GM23338 (cell line): Measurements from ENCODE around the gene NFATC1. TPM values are rescaled to one million over a fixed set of nuclear protein-coding genes. Genes with fewer than 3 reads are reported as not detected.

Source experiments
- ATAC-seq: fragments of 200-7000 bp; cut with Tn5 transposase; 3 replicates; pipeline ENCODE4 v1.9.1; 2020
- DNase-seq: peaks from one replicate; pipeline ENCODE4 v3.0.0-alpha.2; 2015; ENCODE audit warnings: low spot score
- H2AFZ ChIP-seq: fragments of 200-600 bp; sonication (generic); 2 replicates; pipeline ENCODE4 v1.8.0; 2016; ENCODE audit warnings: antibody characterized with exemption, mild to moderate bottlenecking, moderate library complexity
- H3F3A ChIP-seq: fragments of 200-600 bp; sonication (generic); replicated peaks from 2 replicates; pipeline ENCODE4 v1.8.0; 2017; ENCODE audit warnings: antibody characterized with exemption, mixed run types, low read depth
- H3K27ac ChIP-seq: fragments of 200-600 bp; sonication (generic); 2 replicates; pipeline ENCODE4 v1.6.1; 2016; ENCODE audit warnings: low read depth
- H3K27me3 ChIP-seq: fragments of 200-600 bp; sonication (generic); 2 replicates; pipeline ENCODE4 v1.8.0; 2016; ENCODE audit warnings: mild to moderate bottlenecking, mixed run types, moderate library complexity; ENCODE audit not compliant: insufficient read depth
- H3K36me3 ChIP-seq: fragments of 200-600 bp; sonication (generic); 2 replicates; pipeline ENCODE4 v1.8.0; 2016; ENCODE audit warnings: mild to moderate bottlenecking; ENCODE audit not compliant: insufficient read depth
- H3K4me1 ChIP-seq: fragments of 200-600 bp; sonication (generic); 2 replicates; pipeline ENCODE4 v1.8.0; 2016; ENCODE audit warnings: mild to moderate bottlenecking, moderate library complexity; ENCODE audit not compliant: insufficient read depth
- H3K4me2 ChIP-seq: fragments of 200-600 bp; sonication (generic); 2 replicates; pipeline ENCODE4 v1.7.1; 2017; ENCODE audit warnings: mixed run types
- H3K4me3 ChIP-seq: fragments of 200-600 bp; sonication (generic); 2 replicates; pipeline ENCODE4 v1.6.1; 2016; ENCODE audit warnings: mixed run types
- H3K79me2 ChIP-seq: fragments of 200-600 bp; sonication (generic); replicated peaks from 2 replicates; pipeline ENCODE4 v1.8.0; 2017; ENCODE audit warnings: mild to moderate bottlenecking; ENCODE audit not compliant: insufficient read depth
- H3K9me2 ChIP-seq: fragments of 200-600 bp; sonication (generic); 2 replicates; pipeline ENCODE4 v1.8.0; 2017; ENCODE audit not compliant: insufficient read depth
- H4K20me1 ChIP-seq: fragments of 200-600 bp; sonication (generic); replicated peaks from 2 replicates; pipeline ENCODE4 v1.8.0; 2017; ENCODE audit warnings: mild to moderate bottlenecking; ENCODE audit not compliant: insufficient read depth
- H3K27ac Mint-ChIP-seq: 2 replicates; pipeline ENCODE4 v1.8.0; 2020; ENCODE audit warnings: inconsistent platforms, mild to moderate bottlenecking, moderate library complexity, mixed read lengths
- H3K27me3 Mint-ChIP-seq: 3 replicates; pipeline ENCODE4 v1.8.0; 2022; ENCODE audit warnings: low read depth, mild to moderate bottlenecking, moderate library complexity, mixed read lengths, inconsistent platforms; ENCODE audit not compliant: insufficient read depth, poor library complexity
- H3K36me3 Mint-ChIP-seq: 3 replicates; pipeline ENCODE4 v1.8.0; 2021; ENCODE audit warnings: low read depth, mild to moderate bottlenecking, inconsistent platforms, moderate library complexity, mixed read lengths
- H3K4me1 Mint-ChIP-seq: 3 replicates; pipeline ENCODE4 v1.8.0; 2020; ENCODE audit warnings: mild to moderate bottlenecking, inconsistent platforms, mixed read lengths
- H3K4me3 Mint-ChIP-seq: 3 replicates; pipeline ENCODE4 v1.8.0; 2021; ENCODE audit warnings: moderate library complexity, mild to moderate bottlenecking, inconsistent platforms, mixed read lengths
- H3K9me3 Mint-ChIP-seq: 3 replicates; pipeline ENCODE4 v1.8.0; 2020; ENCODE audit warnings: moderate library complexity, mild to moderate bottlenecking, inconsistent platforms, mixed read lengths
- CREB1 ChIP-seq: fragments of 250-450 bp; sonication (Bioruptor Pico); IDR thresholded peaks from 2 replicates; pipeline ENCODE4 v1.5.0; 2020; ENCODE audit warnings: low read depth, mild to moderate bottlenecking, moderate library complexity
- ETS1 ChIP-seq: IDR thresholded peaks from 2 replicates; pipeline ENCODE4 v1.6.1; 2016; ENCODE audit warnings: antibody characterized with exemption
- EZH2phosphoT487 ChIP-seq: fragments of 200-600 bp; sonication (generic); IDR thresholded peaks from one replicate; pipeline ENCODE4 v1.8.1; 2018; ENCODE audit warnings: antibody characterized with exemption; ENCODE audit not compliant: unreplicated experiment
- JUNB ChIP-seq: IDR thresholded peaks from one replicate; pipeline ENCODE4 v1.6.1; 2016; ENCODE audit warnings: antibody characterized with exemption; ENCODE audit not compliant: unreplicated experiment
- NANOG ChIP-seq: IDR thresholded peaks from 2 replicates; pipeline ENCODE4 v1.6.1; 2016; ENCODE audit warnings: antibody characterized with exemption, borderline replicate concordance
- POLR2AphosphoS5 ChIP-seq: IDR thresholded peaks from 2 replicates; pipeline ENCODE4 v1.6.1; 2016; ENCODE audit warnings: antibody characterized with exemption, low read depth
- REST ChIP-seq: IDR thresholded peaks from one replicate; pipeline ENCODE4 v1.6.1; 2018; ENCODE audit warnings: antibody characterized with exemption; ENCODE audit not compliant: unreplicated experiment
- STAT1 ChIP-seq: IDR thresholded peaks from one replicate; pipeline ENCODE4 v1.6.1; 2016; ENCODE audit warnings: antibody characterized with exemption; ENCODE audit not compliant: unreplicated experiment
- ZNF114 ChIP-seq: fragments of 250-450 bp; sonication (Bioruptor Pico); IDR thresholded peaks from 2 replicates; pipeline ENCODE4 v1.5.0; 2020; ENCODE audit warnings: mild to moderate bottlenecking, moderate library complexity
- ZNF331 ChIP-seq: fragments of 250-450 bp; sonication (Bioruptor Pico); IDR thresholded peaks from 2 replicates; pipeline ENCODE4 v1.5.0; 2020; ENCODE audit warnings: low read depth, mild to moderate bottlenecking, moderate library complexity
- ZNF462 ChIP-seq: fragments of 250-450 bp; sonication (Bioruptor Pico); IDR thresholded peaks from 2 replicates; pipeline ENCODE4 v1.5.0; 2020; ENCODE audit warnings: mild to moderate bottlenecking, moderate library complexity
- polyA plus RNA-seq: library from polyadenylated mRNA; unstranded; fragments of >200 nt; fragmentation: Nextera tagmentation; extraction: Ambion mirVana; gene quantifications from 2 replicates; pipeline ENCODE4 v1.2.1, GENCODE V29; 2016
- total RNA-seq: library from RNA; depleted of rRNA; stranded (reverse); fragments of >200 nt; shearing (Covaris generic); gene quantifications from 2 replicates; pipeline ENCODE4 v1.2.3, GENCODE V29; 2014

Gene NFATC1
- total and polyA plus RNA-seq, 2 experiments from 2014 or later = 3.9 to 6.4 TPM

GRCh38 chr18:79439628-79440023 lies 43.9 kb downstream of the NFATC1 start:
- H3K9me2 ChIP-seq = no peaks in the 10 kb centered on the region

More at GRCh38 chr18:79439628-79440023, 43.9 kb downstream of the NFATC1 start:
- H2AFZ ChIP-seq = no peak overlapping the region
- no peak overlapping the region for H3K4me2 ChIP-seq
- H3K79me2 ChIP-seq = no peaks in the 10 kb centered on the region
- H3K4me1 Mint-ChIP-seq = no peaks in the 10 kb centered on the region
- peaks cover 9% of the 10 kb centered on the region for H3K27me3 Mint-ChIP-seq
- no peak overlapping the region for H3K27ac Mint-ChIP-seq
- H3K4me1 ChIP-seq = no peaks in the 10 kb centered on the region
- H3K36me3 Mint-ChIP-seq = no peaks in the 10 kb centered on the region
- no peaks in the 10 kb centered on the region for H3K27me3 ChIP-seq
- DNase-seq (no peak), ATAC-seq (no peak)
- H3K27ac ChIP-seq = no peak overlapping the region
- no peak for TF ChIP-seq REST
- no peak for TF ChIP-seq CREB1 (CRISPR knock-in tag)
- no peak for TF ChIP-seq ZNF114 (CRISPR knock-in tag)
- no peak for TF ChIP-seq EZH2phosphoT487
- TF ChIP-seq JUNB = no peak
- no peak for TF ChIP-seq ZNF331 (CRISPR knock-in tag)
- no peak for TF ChIP-seq ZNF462 (CRISPR knock-in tag)
- TF ChIP-seq ETS1 = no peak
- TF ChIP-seq STAT1 = no peak
- no peak for TF ChIP-seq NANOG
- no peak for TF ChIP-seq POLR2AphosphoS5
- no peak overlapping the region for H3K4me3 ChIP-seq
- H4K20me1 ChIP-seq = no peaks in the 10 kb centered on the region
- H3K4me3 Mint-ChIP-seq = no peak overlapping the region
- H3K36me3 ChIP-seq = no peaks in the 10 kb centered on the region
- no peaks in the 10 kb centered on the region for H3K9me3 Mint-ChIP-seq
- no peaks in the 10 kb centered on the region for H3F3A ChIP-seq
